Stimulated activated CD4-positive, alpha-beta T cell treated with anti-CD3 and anti-CD28 coated beads, Interleukin-15, amount 100 ng/mL, for 24 hours (primary cell): ENCODE results near the gene S1PR2.
A peak's percentile ranks its signal among the peaks of the same experiment; 100 is the strongest.
"Not testable (repeated sequence)": the region's sequence is repeated elsewhere in the genome, so short reads cannot be mapped to it uniquely, and the experiment has no call there.

Source experiments
- DNase-seq: peaks from one replicate; pipeline ENCODE4 v3.0.0-alpha.2; 2020

Gene S1PR2

GRCh38 chr19:10189616-10190015 is 41.5 kb downstream of the S1PR2 start:
- peak; percentile 47 for DNase-seq

DNA sequence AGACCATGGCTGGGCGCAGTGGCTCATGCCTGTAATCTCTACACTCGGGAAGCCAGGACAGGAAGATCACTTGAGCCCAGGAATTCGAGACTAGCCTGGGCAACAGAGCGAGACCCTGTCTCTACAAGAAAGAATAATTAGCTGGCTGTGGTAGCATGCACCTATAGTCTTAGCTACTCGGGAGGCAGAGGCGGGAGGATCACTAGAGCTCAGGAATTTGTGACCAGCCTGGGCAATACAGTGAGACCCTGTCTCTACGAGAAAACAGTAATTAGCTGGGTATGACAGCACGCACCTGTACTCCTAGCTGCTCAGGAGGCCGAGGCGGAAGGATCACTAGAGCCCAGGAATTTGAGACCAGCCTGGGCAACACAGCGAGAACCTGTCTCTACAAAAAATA is 43.8 kb downstream of the S1PR2 start:
- no peak for DNase-seq

- no peak for DNase-seq
These were observed 46.5 kb downstream of the S1PR2 start for GRCh38 chr19:10184636-10185035.

- no peak for DNase-seq
These were observed 47.2 kb downstream of the S1PR2 start for GRCh38 chr19:10183926-10184325.

- no peak for DNase-seq
These were observed 48.3 kb downstream of the S1PR2 start for GRCh38 chr19:10182847-10183246.

DNA sequence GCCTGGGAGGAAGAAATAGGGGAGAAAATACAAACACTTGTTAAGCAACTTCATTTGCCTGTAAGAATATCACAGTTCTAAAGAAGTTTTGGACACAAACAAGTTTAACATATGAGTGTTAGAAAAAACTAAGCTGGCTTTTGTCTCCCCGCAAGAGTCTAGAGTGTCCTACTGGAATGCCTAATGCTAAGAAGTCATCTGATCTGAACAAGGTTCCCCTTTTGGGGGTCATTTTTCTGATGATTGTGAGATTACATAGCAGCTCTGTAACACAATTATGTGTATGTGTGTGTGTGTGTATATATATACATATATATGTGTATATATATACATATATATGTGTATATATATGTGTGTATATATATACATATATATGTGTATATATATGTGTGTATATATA is 49.1 kb downstream of the S1PR2 start:
- no peak for DNase-seq

DNA sequence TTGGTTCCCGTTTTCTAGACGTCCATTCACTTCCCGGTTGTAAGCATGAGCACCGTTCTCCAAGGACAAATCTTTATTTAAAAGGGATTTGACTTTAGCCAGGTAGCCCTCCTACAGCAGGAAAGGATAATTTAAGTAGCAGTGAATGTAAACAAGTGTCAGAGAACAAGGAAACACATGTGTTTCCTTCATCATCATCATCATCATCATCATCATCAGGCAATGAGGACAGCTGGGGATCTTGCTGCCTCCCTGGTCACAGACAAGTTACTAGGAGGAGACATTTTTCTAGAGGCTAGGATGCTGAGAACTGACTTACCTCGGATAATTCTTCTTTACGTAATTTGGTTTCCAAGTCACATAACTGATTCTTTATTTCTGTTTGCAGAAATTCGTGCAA is 50.7 kb downstream of the S1PR2 start:
- DNase-seq = no peak

DNA sequence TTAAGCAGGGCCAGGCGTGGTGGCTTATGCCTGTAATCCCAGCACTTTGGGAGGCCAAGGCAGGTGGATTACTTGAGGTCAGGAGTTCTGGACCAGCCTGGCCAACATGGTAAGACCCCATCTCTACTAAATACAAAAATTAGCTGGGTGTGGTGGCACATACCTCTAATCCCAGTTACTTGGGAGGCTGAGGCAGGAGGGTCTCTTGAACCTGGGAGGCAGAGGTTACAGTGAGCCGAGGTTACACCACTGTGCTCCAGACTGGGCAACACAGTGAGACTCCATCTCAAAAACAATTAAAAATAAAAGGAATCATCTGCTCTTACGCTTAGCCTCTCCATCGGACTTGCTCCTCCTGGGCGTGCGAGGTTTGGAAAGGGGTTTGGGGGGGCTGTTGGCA is 51.1 kb downstream of the S1PR2 start:
- not testable (repeated sequence) for DNase-seq

DNA sequence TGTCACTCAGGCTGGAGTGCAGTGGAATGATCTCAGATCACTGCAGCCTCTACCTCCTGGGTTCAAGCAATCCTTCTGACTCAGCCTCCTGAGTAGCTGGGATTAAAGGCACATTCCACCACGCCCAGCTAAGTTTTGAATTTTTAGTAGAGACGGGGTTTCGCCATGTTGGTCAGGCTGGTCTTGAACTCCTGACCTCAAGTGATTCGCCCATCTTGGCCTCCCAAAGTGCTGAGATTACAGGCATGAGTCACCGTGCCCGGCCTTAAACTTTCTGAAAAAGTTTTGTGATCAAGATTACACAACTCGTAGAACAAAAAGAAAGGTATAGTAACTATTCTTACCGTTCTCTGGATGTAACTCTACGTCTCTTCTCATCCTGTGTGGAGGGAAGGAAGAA is 57.6 kb downstream of the S1PR2 start:
- no peak for DNase-seq
